ENCODE results near the gene TANC1. TPM values are rescaled to one million over a fixed set of nuclear protein-coding genes. Genes with fewer than 3 reads are reported as not detected.
A peak's percentile ranks its signal among the peaks of the same experiment; 100 is the strongest.

TANC1 gene
- total RNA-seq, 1 donor from 2014 or later = 56.9 TPM

GRCh38 chr2:159157361-159158209 lies 189.1 kb downstream of the TANC1 start:
- Mint-ChIP-seq H3K27me3 (no peaks in the 10 kb centered on the region), H3K27ac (no peak overlapping the region), H3K36me3 (peaks cover 28% of the 10 kb centered on the region), H3K4me3 (peak overlapping the region; percentile 50), H3K4me1 (ENCODE audit: unreplicated experiment) (peaks cover 57% of the 10 kb centered on the region), H3K9me3 (no peaks in the 10 kb centered on the region)
- DNase-seq (ENCODE audit: extremely low spot score, unreplicated experiment) = no peak
- TF ChIP-seq CTCF (conservative IDR thresholded peaks at IDR 0.05) = no peak

- Mint-ChIP-seq H3K27ac (peak overlapping the region; percentile 50), H3K36me3 (peaks cover 39% of the 10 kb centered on the region), H3K9me3 (no peaks in the 10 kb centered on the region), H3K4me3 (no peak overlapping the region), H3K4me1 (ENCODE audit: unreplicated experiment) (peaks cover 55% of the 10 kb centered on the region), H3K27me3 (no peaks in the 10 kb centered on the region)
- DNase-seq (ENCODE audit: extremely low spot score, unreplicated experiment) = no peak
- no peak for TF ChIP-seq CTCF (conservative IDR thresholded peaks at IDR 0.05)
Observed at GRCh38 chr2:159160412-159160811, 192.0 kb downstream of the TANC1 start.

GRCh38 chr2:159160954-159161353 lies 192.5 kb downstream of the TANC1 start:
- Mint-ChIP-seq H3K27ac (peak overlapping the region; percentile 46), H3K27me3 (no peaks in the 10 kb centered on the region), H3K4me3 (no peak overlapping the region), H3K36me3 (peaks cover 42% of the 10 kb centered on the region), H3K9me3 (no peaks in the 10 kb centered on the region), H3K4me1 (ENCODE audit: unreplicated experiment) (peaks cover 52% of the 10 kb centered on the region)
- DNase-seq (ENCODE audit: extremely low spot score, unreplicated experiment) = no peak
- TF ChIP-seq CTCF (conservative IDR thresholded peaks at IDR 0.05) = no peak

- no peak for DNase-seq (ENCODE audit: extremely low spot score, unreplicated experiment)
- TF ChIP-seq CTCF (conservative IDR thresholded peaks at IDR 0.05) = no peak
- peak overlapping the region; percentile 74 for H3K27ac Mint-ChIP-seq
- H3K27me3 Mint-ChIP-seq = no peaks in the 10 kb centered on the region
- H3K36me3 Mint-ChIP-seq = peaks cover 51% of the 10 kb centered on the region
- H3K4me1 Mint-ChIP-seq (ENCODE audit: unreplicated experiment) = peaks cover 29% of the 10 kb centered on the region
- no peak overlapping the region for H3K4me3 Mint-ChIP-seq
- no peaks in the 10 kb centered on the region for H3K9me3 Mint-ChIP-seq
Observed at GRCh38 chr2:159163930-159164329, 195.5 kb downstream of the TANC1 start.

- peak overlapping the region; percentile 40 for H3K4me3 Mint-ChIP-seq
- peaks cover 29% of the 10 kb centered on the region for H3K4me1 Mint-ChIP-seq (ENCODE audit: unreplicated experiment)
- peaks cover 56% of the 10 kb centered on the region for H3K36me3 Mint-ChIP-seq
- H3K27me3 Mint-ChIP-seq = no peaks in the 10 kb centered on the region
- no peak for DNase-seq (ENCODE audit: extremely low spot score, unreplicated experiment)
- no peak for TF ChIP-seq CTCF (conservative IDR thresholded peaks at IDR 0.05)
- H3K27ac Mint-ChIP-seq = peak overlapping the region; percentile 74
- no peaks in the 10 kb centered on the region for H3K9me3 Mint-ChIP-seq
Observed at GRCh38 chr2:159164457-159164911, 196.0 kb downstream of the TANC1 start.
